Activated B cell treated with CpG ODN at 0.5 μM for 24 hours (primary cell): ENCODE measurements around the gene SLC6A8. TPM values are rescaled to one million over a fixed set of nuclear protein-coding genes. Genes with fewer than 3 reads are reported as not detected.
A peak's percentile ranks its signal among the peaks of the same experiment; 100 is the strongest.

Experiments used
- ATAC-seq: fragments of 200-7000 bp; cut with Tn5 transposase; one replicate; pipeline ENCODE4 v1.10.0; 2021; ENCODE audit warnings: low read depth, mild to moderate bottlenecking, moderate library complexity
- CTCF ChIA-PET: fragments of 350-600 bp; sonication (Branson Sonifier 250); formaldehyde crosslinking; loops from one replicate; lab custom pipeline; 2021; ENCODE audit warnings: antibody characterized with exemption; lab: Charles Lee
- POLR2A ChIA-PET: fragments of 350-600 bp; sonication (Branson Sonifier 250); formaldehyde crosslinking; loops from one replicate; lab custom pipeline; 2021; ENCODE audit warnings: antibody characterized with exemption; lab: Charles Lee
- DNase-seq: peaks from one replicate; pipeline ENCODE4 v3.0.0; 2022
- H3K27ac Mint-ChIP-seq: one replicate; pipeline ENCODE4 v1.8.0; 2020; ENCODE audit warnings: mixed read lengths
- H3K27me3 Mint-ChIP-seq: one replicate; pipeline ENCODE4 v1.8.0; 2021; ENCODE audit warnings: mixed read lengths
- H3K36me3 Mint-ChIP-seq: one replicate; pipeline ENCODE4 v1.8.0; 2021; ENCODE audit warnings: low read depth, mixed read lengths
- H3K4me1 Mint-ChIP-seq: one replicate; pipeline ENCODE4 v1.8.0; 2021; ENCODE audit warnings: mixed read lengths
- H3K4me3 Mint-ChIP-seq: one replicate; pipeline ENCODE4 v1.8.0; 2020; ENCODE audit warnings: mild to moderate bottlenecking, mixed read lengths
- H3K9me3 Mint-ChIP-seq: one replicate; pipeline ENCODE4 v1.8.0; 2020; ENCODE audit warnings: mixed read lengths
- CTCF ChIP-seq: fragments of 200-600 bp; IDR thresholded peaks from one replicate; pipeline ENCODE4 v1.8.0; 2022; ENCODE audit warnings: antibody characterized with exemption, mild to moderate bottlenecking
- intact Hi-C: fragments of 100-400 bp; cut with micrococcal nuclease; formaldehyde crosslinking; loops from one replicate; pipeline ENCODE4 v1.15.1; 2024
- total RNA-seq: library from RNA; stranded (reverse); gene quantifications from 2 replicates; pipeline ENCODE4 v1.2.3, GENCODE V29; 2022

SLC6A8 gene
- total RNA-seq, 1 donor from 2014 or later, result 1.2 TPM

- Mint-ChIP-seq H3K36me3 (no peaks in the 10 kb centered on the region), H3K9me3 (no peaks in the 10 kb centered on the region), H3K27me3 (peaks cover 1% of the 10 kb centered on the region), H3K4me3 (no peak overlapping the region), H3K4me1 (no peaks in the 10 kb centered on the region), H3K27ac (no peak overlapping the region)
- ATAC-seq (peak; percentile 80), DNase-seq (no peak)
- ChIA-PET POLR2A (no interaction called here), CTCF (interaction anchor here (1.1 to 3.5 kb wide), 4 partner anchors 10 to 111 kb away, joined by 3 to 13 read pairs (median 4); no protein-coding TSS in a partner anchor)
- intact Hi-C loops, result loop anchor here (1.0 to 10.0 kb wide), 5 partner anchors 13 to 707 kb away; partner anchors contain the start of gene CCNQ
- TF ChIP-seq CTCF, result no peak
Observed at GRCh38 chrX:153649178-153649914, 38.4 kb upstream of the SLC6A8 start.

DNA sequence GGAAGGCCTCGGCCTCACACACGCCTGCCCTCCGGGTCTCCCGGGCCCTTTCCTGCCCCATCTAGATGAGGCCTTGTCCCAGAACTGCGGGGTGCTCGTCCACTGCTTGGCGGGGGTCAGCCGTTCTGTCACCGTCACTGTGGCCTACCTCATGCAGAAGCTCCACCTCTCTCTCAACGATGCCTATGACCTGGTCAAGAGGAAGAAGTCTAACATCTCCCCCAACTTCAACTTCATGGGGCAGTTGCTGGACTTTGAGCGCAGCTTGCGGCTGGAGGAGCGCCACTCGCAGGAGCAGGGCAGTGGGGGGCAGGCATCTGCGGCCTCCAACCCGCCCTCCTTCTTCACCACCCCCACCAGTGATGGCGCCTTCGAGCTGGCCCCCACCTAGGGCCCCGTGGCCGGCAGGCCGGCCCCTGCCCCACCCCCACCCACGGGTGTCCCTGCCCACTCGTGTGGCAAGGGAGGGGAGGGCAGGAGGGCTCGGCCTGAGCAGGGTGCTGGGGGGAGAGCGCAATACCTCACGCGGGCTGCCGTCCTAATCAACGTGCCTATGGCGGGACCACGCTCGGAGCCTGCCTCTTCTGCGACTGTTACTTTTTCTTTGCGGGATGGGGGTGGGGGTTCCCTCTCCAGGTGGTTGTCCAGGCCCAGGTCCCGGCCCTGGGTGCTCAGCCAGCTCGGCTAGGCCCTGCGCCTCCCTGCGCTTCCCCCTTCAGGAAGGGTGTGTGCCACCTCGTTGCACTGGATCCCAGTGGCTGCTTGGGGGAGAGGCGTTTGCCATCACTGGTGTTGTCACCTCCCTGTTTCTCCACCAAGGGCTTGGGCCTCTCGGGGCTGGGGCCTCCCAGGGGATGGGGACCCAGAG lies 37.6 kb upstream of the SLC6A8 start:
- Mint-ChIP-seq H3K36me3 (no peaks in the 10 kb centered on the region), H3K27ac (no peak overlapping the region), H3K4me1 (no peaks in the 10 kb centered on the region), H3K9me3 (no peaks in the 10 kb centered on the region), H3K27me3 (peaks cover 1% of the 10 kb centered on the region), H3K4me3 (no peak overlapping the region)
- ChIA-PET CTCF (interaction anchor here (1.1 to 3.5 kb wide), 3 partner anchors 14 to 111 kb away, joined by 3 to 13 read pairs (median 4); no protein-coding TSS in a partner anchor), POLR2A (no interaction called here)
- ATAC-seq (no peak), DNase-seq (no peak)
- intact Hi-C loops, result loop anchor here (1.0 to 10.0 kb wide), 5 partner anchors 13 to 708 kb away; partner anchors contain the start of gene CCNQ
- TF ChIP-seq CTCF, result no peak

GRCh38 chrX:153650959-153651358 lies 36.8 kb upstream of the SLC6A8 start:
- ChIA-PET CTCF (interaction anchor here (1.3 to 3.5 kb wide), 3 partner anchors 11 to 112 kb away, joined by 4 to 13 read pairs (median 4); no protein-coding TSS in a partner anchor), POLR2A (no interaction called here)
- DNase-seq (no peak), ATAC-seq (no peak)
- Mint-ChIP-seq H3K36me3 (no peaks in the 10 kb centered on the region), H3K4me3 (no peak overlapping the region), H3K27me3 (no peaks in the 10 kb centered on the region), H3K27ac (no peak overlapping the region), H3K4me1 (no peaks in the 10 kb centered on the region), H3K9me3 (no peaks in the 10 kb centered on the region)
- no peak for TF ChIP-seq CTCF
- intact Hi-C loops, result no loop called here

DNA sequence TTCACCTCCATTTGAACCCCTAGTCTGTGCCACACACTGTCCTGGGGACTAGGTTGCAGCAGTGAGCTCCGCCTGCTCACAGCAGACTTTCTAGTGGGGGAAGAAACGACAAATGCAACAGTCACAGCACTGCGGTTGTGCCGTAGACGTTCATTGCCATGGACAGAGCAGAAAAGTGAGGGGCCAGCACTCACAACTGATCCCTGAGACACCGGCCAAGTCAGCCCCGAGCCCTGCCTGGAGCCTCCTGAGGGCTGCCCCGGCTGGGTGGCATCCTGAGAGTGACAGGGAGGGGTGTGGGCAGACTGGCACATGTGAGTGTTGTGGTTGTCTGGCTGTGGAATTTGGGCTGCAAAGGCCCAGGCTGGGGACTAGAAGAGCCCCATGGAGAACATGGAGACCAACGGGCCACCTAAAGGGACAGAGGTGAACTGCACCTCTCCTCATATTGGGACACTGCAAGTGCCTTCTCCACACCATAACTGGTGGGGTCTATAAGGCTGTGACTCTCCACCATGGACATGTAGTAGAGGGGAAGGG lies 36.1 kb upstream of the SLC6A8 start:
- ChIA-PET POLR2A (no interaction called here), CTCF (interaction anchor here (1.5 to 2.1 kb wide), 2 partner anchors 10 to 97 kb away, joined by 4 read pairs; no protein-coding TSS in a partner anchor)
- no peaks in the 10 kb centered on the region for H3K27me3 Mint-ChIP-seq
- H3K4me3 Mint-ChIP-seq, result no peak overlapping the region
- no peak overlapping the region for H3K27ac Mint-ChIP-seq
- ATAC-seq, result peak; percentile 40
- no peaks in the 10 kb centered on the region for H3K9me3 Mint-ChIP-seq
- no peak for TF ChIP-seq CTCF
- no peak for DNase-seq
- no peaks in the 10 kb centered on the region for H3K36me3 Mint-ChIP-seq
- intact Hi-C loops, result no loop called here
- no peaks in the 10 kb centered on the region for H3K4me1 Mint-ChIP-seq
